Measurements from ENCODE around the gene RHOT2.

DNA sequence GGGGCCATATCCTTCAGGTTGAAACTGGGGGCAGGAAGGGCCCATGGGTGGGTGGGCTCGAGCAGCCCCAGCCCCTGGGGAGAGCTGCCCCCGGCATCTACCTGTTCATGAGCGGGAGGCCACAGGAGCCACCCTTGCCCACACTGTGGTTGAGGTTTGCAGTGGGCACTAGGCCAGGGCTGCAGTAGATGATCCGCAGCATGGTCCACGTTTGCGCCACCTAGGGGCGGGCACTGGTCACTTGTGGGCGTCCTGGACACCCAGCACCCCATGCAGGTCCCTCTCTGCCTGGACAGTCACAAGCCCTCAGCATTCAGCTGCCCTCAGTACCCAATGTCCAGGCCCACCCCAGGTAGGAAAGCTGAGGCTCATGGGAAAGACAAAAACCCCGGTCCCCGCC is 18.0 kb downstream of the RHOT2 start:
- TF ChIP-seq BHLHE40 (IDR thresholded peaks at IDR 0.05; ENCODE audit: low read length) (no peak), RAD21 (CRISPR knock-in tag; conservative IDR thresholded peaks at IDR 0.05 in 1 of 2, IDR thresholded peaks at IDR 0.05 in 1 of 2) (peak in 1 of 2 experiments; percentile 8; a peak in 1 of 4 replicates), NCOA1 (IDR thresholded peaks at IDR 0.05; ENCODE audit: low read depth) (no peak), ZFX (CRISPR knock-in tag; IDR thresholded peaks at IDR 0.05) (no peak)

Measured in K562 (cell line).